PFSK-1 (cell line): Measurements from ENCODE around the gene DENND4B.

Experiments
- FOXP2 ChIP-seq: optimal IDR thresholded peaks from 2 replicates; pipeline ENCODE3; 2011; ENCODE audit warnings: borderline replicate concordance, control low read depth, inconsistent platforms; ENCODE audit not compliant: insufficient read depth; ENCODE audit errors: extremely low read length, extremely low read depth
- POLR2AphosphoS5 ChIP-seq: IDR thresholded peaks from 2 replicates; pipeline ENCODE4 v1.6.1; 2012; ENCODE audit warnings: low read depth, mild to moderate bottlenecking, control low read depth, low read length, moderate library complexity
- SIN3A ChIP-seq: IDR thresholded peaks from 2 replicates; pipeline ENCODE4 v1.6.1; 2012; ENCODE audit warnings: mild to moderate bottlenecking, low read length, moderate library complexity, borderline replicate concordance; ENCODE audit not compliant: insufficient read depth
- TAF1 ChIP-seq: IDR thresholded peaks from 2 replicates; pipeline ENCODE4 v1.6.1; 2012; ENCODE audit warnings: low read length, control low read depth, borderline replicate concordance; ENCODE audit not compliant: insufficient read depth
- TF ChIP-seq, protein P1 (sequence below), 2 experiments: IDR thresholded peaks; 2 replicates each; pipeline versions ENCODE4 v1.6.1 to v1.8.0; 2011 to 2012; ENCODE audit warnings: low read depth in 2 of 2, low read length in 2 of 2, control low read depth in 1 of 2, inconsistent platforms in 1 of 2, mild to moderate bottlenecking in 1 of 2, moderate library complexity in 1 of 2; ENCODE audit not compliant: insufficient read depth in 1 of 2

The DENND4B gene

DNA sequence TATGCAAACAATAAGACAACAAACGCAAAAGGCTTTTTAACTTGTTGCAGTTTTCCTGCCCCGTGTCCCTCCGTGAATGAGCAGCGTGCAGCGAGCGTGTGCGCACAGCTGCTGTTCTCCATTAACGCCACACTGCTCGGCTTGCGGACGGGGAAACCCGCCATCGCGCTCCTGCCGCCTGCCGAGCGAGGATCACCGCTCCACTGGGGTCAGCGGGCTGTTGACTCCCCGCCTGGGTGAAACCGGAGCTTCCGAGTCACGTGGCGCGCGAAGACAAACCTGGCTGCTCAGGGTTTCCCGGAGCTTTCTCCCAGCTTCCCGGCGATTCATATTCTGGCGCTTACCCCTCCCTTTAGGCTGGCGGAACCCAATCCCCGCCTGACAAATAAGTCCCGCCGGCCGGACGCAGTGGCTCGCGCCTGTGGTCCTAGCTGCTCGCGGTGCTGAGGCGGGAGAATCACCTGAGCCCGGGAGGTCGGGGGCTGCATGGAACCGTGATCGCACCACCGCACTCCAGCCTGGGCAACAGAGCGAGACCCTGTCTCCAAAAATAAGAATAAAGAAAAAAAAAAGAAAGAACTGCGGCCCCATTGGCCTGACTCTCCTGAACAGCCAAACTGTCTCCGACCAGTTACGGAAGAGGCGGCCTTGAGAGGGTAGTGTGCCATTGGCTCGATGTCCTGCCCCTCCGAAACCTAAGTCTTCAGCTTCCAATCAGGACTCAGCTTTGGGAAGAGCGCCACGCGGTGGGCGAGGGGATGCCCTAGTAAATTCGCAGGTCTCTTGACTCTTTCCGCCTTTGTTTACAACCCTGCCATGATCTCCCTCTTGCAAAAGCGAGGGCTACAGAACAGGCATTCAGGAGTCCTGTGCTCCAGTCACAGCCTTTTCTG lies 20.8 kb upstream of the DENND4B start, which contains the start of gene CREB3L4:
CREB3L4 (plus strand) TSS at position 796 of the 893 bp plus-strand sequence. CDS start 624 bp downstream, outside the sequence.
- TF ChIP-seq FOXP2 = no peak
- TF ChIP-seq, protein P1, sequence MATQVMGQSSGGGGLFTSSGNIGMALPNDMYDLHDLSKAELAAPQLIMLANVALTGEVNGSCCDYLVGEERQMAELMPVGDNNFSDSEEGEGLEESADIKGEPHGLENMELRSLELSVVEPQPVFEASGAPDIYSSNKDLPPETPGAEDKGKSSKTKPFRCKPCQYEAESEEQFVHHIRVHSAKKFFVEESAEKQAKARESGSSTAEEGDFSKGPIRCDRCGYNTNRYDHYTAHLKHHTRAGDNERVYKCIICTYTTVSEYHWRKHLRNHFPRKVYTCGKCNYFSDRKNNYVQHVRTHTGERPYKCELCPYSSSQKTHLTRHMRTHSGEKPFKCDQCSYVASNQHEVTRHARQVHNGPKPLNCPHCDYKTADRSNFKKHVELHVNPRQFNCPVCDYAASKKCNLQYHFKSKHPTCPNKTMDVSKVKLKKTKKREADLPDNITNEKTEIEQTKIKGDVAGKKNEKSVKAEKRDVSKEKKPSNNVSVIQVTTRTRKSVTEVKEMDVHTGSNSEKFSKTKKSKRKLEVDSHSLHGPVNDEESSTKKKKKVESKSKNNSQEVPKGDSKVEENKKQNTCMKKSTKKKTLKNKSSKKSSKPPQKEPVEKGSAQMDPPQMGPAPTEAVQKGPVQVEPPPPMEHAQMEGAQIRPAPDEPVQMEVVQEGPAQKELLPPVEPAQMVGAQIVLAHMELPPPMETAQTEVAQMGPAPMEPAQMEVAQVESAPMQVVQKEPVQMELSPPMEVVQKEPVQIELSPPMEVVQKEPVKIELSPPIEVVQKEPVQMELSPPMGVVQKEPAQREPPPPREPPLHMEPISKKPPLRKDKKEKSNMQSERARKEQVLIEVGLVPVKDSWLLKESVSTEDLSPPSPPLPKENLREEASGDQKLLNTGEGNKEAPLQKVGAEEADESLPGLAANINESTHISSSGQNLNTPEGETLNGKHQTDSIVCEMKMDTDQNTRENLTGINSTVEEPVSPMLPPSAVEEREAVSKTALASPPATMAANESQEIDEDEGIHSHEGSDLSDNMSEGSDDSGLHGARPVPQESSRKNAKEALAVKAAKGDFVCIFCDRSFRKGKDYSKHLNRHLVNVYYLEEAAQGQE (IDR thresholded peaks at IDR 0.05; ENCODE audit: insufficient read depth in 1 of 2, low read depth in 2 of 2, low read length in 2 of 2) = no peak; a peak in 1 of 4 replicates
- peak; percentile 62; the same call in 1 of the 2 replicates for TF ChIP-seq TAF1
- peak; percentile 89 for TF ChIP-seq POLR2AphosphoS5
- peak; percentile 61; the same call in 1 of the 2 replicates for TF ChIP-seq SIN3A

- peak; percentile 48; the same call in 1 of the 2 replicates for TF ChIP-seq POLR2AphosphoS5
- TF ChIP-seq TAF1 = no peak
These were observed 17.4 kb upstream of the DENND4B start for GRCh38 chr1:153963850-153964331.

DNA sequence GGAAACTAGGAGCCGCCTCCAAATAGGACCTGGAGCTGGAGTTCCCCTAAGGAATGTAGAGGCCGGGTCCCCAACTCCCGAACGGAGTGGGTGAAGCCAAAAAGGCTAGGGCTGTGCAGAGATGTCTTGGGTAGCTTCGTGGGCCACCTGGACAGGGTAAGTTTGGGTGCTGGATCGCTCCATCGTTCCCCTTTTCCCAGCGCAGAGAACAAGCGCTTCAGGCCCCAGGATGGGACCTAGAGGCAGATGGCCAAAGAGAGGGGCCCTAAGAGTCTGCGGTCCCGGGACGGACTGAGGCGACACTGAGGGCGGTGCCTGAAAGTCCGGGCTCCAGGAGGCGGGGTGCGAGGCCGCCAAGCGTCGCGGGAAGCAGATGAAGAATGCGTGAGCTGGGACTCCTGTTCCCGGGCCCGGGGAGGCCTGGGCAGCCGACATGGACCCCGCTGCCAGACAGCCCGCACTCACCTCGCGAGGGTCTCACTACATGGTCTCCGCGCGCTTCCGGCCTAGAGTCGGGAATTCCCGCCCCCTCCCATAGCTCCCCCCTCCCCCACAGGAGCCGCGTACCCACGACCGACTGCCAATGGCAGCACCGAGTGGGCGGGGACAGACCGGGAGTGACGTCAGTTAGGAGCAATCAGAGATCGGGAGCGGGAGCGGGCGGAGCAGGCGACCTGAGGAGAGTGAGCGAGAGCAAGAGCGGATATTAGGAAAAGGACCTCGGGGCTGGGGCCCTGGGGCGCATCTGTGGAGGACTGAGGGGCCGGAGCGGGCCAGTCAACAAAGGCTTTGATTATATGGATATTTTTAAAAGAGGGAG lies 16.7 kb upstream of the DENND4B start, which contains the start of gene SLC39A1:
SLC39A1 (minus strand) TSS at position 508 of the 820 bp plus-strand sequence. CDS start 822 bp downstream, outside the sequence.
- TF ChIP-seq TAF1 (peak; percentile 75; the same call in 1 of the 2 replicates), FOXP2 (no peak), POLR2AphosphoS5 (peak; percentile 82), SIN3A (0 out of 2 replicates have a peak, but pooled peaks have one; percentile 10)
- TF ChIP-seq, protein P1 (IDR thresholded peaks at IDR 0.05; ENCODE audit: insufficient read depth in 1 of 2, low read depth in 2 of 2, low read length in 2 of 2) = 0 out of 4 replicates have a peak, but pooled peaks of 1 of the 2 experiments have one; percentile 18

DNA sequence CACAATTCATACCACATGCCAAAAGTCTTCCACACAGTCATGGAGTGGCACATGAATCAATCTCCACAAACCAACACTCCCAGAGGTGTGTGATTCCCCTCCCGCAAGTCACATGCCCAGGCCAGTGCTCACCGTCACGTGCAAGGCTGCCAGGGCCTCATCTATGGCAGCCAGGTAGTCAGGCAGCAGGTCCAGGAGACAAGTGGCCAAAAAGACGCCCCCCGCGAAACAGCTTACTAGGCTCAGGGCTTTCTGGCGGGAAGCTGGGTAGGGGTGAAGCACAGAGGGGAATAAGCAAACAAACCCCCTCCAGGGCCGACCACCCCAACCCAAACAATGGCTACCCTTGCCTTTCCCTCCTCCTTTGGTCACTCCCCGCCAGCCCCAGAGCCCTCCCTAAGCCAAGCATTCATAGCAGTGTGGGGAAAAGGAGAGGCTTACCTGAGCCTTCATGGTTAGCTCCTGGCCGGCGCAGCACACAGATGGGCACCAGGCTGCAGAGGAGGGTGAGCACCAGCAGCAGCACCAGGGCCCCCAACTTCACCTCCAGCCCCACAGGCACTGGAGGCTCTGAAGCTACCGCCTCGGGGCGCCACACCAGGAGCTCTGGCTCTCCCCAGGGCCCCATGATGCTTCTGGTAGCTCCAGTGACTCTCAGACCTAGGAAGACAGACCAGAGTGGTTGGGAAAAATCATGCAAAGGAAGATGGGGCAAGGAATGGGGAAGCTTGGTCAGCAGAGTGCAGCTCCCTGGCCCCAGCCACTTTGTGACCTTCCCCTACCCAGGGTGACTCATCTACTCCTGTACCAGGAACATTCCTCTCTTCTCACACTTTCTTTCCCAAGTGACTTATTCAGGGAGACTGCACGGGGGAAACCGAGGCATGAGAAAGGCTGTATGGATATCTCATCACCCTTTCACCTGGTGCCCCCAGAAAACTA lies 15.8 kb upstream of the DENND4B start:
- TF ChIP-seq POLR2AphosphoS5 = no peak
- no peak for TF ChIP-seq FOXP2
- no peak for TF ChIP-seq SIN3A
- TF ChIP-seq, protein P1 (IDR thresholded peaks at IDR 0.05; ENCODE audit: insufficient read depth in 1 of 2, low read depth in 2 of 2, low read length in 2 of 2) = no peak
